Measurements from ENCODE around the gene COL16A1. TPM values are rescaled to one million over a fixed set of nuclear protein-coding genes. Genes with fewer than 3 reads are reported as not detected.

COL16A1 gene
- total RNA-seq, 1 donor = 0.10 TPM

DNA sequence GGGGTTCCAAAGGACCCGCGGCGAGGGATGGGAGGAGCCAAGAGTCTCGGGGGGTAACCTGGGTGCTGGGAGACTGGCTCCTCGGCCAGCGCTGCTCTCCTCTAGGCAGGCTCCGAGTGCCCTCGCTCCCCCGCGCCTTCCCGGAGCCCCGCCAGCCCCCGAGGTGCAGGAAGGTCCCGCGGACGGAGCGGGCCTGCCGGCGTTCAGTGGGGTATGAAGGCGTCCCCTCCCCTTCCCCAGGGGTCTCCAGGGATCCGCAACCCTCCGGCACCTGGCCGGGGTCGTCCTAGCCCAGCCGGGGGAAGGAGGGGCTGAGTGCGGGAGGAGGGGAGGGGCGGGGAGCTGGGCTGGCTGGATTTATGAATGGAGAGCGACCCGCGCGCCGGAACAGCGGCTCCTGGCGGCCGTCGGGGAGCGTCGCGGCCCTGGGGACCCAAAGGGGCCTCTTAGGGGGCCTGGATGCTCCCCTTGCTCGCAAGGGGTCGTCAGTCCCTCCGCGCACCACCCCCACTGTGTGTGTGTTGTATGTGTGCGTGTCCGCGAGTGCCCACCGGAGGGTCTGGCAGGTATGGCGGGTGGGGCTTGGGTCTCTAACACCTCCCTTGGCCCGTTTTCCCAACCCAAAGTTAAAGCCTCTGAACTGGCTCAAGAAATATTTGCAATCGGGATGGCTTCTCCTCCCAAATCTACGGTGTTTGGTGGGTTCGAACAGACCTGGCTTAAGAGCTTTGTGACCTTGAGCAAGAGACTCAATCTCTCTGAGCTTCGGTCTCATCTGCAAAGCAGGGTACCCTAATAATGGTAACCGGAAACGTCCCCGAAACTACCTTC is 85.7 kb downstream of the COL16A1 start:
- Histone ChIP-seq H3K9me3 (ENCODE audit: low read depth, low read length) (no peaks in the 10 kb centered on the region), H3K4me1 (ENCODE audit: insufficient read depth, low read length) (peaks cover 5% of the 10 kb centered on the region), H3K27me3 (ENCODE audit: insufficient read depth, low read length) (peaks cover 21% of the 10 kb centered on the region), H3K4me3 (ENCODE audit: low read length) (no peak overlapping the region)

DNA sequence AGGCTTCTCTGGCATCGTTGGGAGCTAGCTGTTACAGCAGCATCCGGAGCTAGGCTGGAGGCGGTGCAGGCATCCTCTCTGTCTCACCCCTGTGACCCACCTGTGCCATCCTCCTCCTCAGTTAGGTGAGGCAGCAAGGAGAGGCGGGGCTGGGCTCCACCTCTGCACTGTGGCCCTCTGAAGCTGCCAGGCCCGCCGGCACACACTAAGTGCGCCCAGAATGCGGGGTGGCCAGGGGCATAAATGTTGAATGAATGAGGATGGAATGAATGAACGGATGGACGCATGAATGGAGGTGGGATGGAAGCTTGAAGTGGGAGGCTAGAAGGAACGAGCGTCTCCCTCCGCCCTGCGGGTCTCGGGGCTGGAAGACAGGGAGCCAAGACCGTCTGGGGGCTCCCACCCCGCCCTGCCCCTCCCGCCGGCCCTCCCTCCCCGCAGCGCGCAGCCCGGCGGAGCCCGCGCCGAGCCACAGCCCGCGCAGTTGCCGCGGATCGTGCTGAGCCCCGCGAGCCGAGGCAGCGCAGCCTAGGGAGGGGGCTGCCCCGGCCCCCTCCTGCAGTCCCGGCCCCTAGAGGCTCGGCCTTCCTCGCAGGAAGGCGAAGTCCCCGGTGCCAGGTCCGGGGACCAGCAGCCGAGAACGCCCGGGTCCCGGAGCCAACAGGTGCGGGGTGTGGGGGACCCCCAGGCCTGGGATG is 86.5 kb downstream of the COL16A1 start, which contains the start of gene HCRTR1:
Gene HCRTR1, plus strand, starts transcription at position 472 of the 698 bp plus-strand sequence. CDS start 1,504 bp downstream, outside the sequence.
- H3K27me3 ChIP-seq (ENCODE audit: insufficient read depth, low read length) = peaks cover 21% of the 10 kb centered on the region
- no peaks in the 10 kb centered on the region for H3K9me3 ChIP-seq (ENCODE audit: low read depth, low read length)
- H3K4me3 ChIP-seq (ENCODE audit: low read length) = no peak within 1 kb of the TSS
- H3K4me1 ChIP-seq (ENCODE audit: insufficient read depth, low read length) = peaks cover 5% of the 10 kb centered on the region

DNA sequence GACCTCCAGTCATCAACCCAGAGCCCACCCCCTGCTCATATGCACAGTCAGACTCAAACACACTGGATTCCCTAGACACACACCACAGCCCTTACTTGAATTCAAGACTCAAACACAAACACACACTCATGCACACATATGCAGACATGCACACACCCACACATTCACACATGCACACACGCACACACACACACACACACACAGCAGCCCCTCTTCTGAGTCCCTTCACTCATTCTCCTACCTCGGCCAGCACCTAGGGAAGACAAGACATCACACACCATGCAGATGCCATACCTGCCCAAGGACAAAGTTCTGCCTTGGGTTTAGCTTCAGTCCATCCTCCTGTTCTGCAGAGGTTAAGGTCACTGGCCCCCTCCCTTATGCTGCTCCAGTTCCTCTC is 87.9 kb downstream of the COL16A1 start:
- Histone ChIP-seq H3K4me1 (ENCODE audit: insufficient read depth, low read length) (peaks cover 5% of the 10 kb centered on the region), H3K9me3 (ENCODE audit: low read depth, low read length) (no peaks in the 10 kb centered on the region), H3K4me3 (ENCODE audit: low read length) (no peak overlapping the region), H3K27me3 (ENCODE audit: insufficient read depth, low read length) (peaks cover 21% of the 10 kb centered on the region)

DNA sequence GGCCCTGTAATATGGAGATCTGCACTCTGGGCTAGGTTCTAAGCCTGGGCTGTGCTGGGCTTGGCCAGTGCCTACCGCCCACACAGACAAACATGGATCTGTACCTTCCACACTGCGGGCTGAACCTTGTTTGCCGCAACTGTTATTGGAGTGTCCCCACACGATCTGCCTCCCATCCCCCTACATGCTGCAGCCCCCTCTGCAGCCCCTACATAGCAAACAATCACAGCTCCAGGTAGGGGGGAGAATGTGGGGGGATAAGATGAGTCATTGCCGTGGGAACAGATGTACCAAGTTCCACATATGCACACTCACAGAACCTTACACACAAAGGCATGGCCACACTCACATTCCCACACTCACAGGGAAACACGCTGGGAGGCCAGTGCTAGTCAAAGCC is 88.4 kb downstream of the COL16A1 start:
- Histone ChIP-seq H3K27me3 (ENCODE audit: insufficient read depth, low read length) (peaks cover 21% of the 10 kb centered on the region), H3K4me1 (ENCODE audit: insufficient read depth, low read length) (peaks cover 5% of the 10 kb centered on the region), H3K4me3 (ENCODE audit: low read length) (no peak overlapping the region), H3K9me3 (ENCODE audit: low read depth, low read length) (no peaks in the 10 kb centered on the region)

DNA sequence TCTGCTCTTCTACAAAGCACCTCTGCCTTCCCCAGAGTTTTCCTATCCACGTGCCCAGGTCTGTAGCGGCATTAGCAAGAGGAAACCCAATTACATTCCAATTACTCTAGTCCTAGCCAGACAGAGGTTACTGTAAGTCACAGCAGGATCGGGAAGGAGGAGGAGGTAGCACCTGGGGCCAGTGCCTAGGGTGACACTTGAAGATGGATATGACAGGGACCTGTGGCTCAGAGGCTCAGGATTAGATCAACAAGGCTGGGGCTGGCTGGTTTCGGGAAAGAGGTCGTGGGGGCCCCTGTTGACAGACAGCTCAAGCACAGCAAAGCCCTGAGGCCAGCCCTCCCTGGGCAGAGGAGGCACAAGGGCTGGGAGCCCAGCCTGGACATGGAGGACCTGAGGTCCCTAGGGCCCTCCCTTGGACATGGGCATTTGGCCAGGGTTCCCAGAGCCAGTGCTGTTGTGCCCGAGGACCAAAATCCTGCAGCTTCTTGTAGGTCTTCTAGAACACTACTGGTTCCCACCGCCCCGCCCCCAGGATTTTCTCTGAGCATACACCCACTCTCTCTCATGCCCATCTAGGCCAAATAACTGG is 89.3 kb downstream of the COL16A1 start:
- Histone ChIP-seq H3K27me3 (ENCODE audit: insufficient read depth, low read length) (peaks cover 21% of the 10 kb centered on the region), H3K4me3 (ENCODE audit: low read length) (no peak overlapping the region), H3K9me3 (ENCODE audit: low read depth, low read length) (no peaks in the 10 kb centered on the region), H3K4me1 (ENCODE audit: insufficient read depth, low read length) (peaks cover 5% of the 10 kb centered on the region)

DNA sequence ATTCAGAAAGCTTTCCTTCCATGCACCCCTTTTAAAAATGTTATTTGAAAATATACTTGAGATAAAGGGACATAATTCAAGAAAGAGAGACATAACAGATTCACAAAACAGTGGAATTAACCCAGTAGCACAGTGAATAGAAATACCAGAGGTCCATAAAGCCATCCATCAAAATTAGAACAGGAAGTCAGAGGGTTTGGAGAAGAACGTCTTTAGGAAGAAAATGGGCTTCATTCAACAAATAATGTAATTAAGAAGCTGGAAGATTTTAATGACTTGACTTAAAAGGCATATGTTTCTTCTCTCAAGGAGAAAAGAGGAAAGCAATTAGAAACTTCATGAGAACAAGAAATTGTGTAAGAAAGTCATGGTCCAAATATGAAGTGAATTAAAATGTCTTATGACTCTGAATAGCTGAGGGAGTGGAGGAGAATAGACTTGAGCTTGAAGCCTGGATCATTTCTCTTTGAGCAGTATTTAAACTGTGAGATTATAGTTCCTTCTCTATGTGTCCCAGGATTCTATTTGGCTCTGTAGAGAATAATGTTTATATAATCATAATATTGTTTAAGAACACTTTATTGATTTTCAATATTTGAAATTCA is 94.2 kb downstream of the COL16A1 start:
- Histone ChIP-seq H3K9me3 (ENCODE audit: low read depth, low read length) (no peaks in the 10 kb centered on the region), H3K4me1 (ENCODE audit: insufficient read depth, low read length) (peaks cover 8% of the 10 kb centered on the region), H3K27me3 (ENCODE audit: insufficient read depth, low read length) (no peaks in the 10 kb centered on the region), H3K4me3 (ENCODE audit: low read length) (no peak overlapping the region)

DNA sequence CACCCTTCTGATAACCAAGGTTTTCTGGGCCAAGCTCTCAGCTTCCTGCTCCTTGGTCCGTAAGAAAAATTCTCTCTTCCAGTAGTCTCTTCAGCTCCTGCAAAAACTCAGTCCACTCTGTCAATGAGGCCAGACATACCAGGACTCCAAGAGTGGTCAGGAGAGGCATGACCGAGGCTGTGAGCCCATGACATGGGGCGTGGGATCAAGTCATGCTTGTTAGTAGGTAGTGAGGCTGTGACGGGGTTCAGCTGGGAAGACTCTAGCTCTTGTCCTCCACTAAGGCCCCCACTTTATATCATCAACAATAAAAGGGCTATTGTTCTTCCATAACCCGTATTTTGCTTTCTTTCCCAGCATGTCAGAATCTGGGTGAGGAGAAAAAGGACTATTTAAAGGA is 96.5 kb downstream of the COL16A1 start:
- peaks cover 8% of the 10 kb centered on the region for H3K4me1 ChIP-seq (ENCODE audit: insufficient read depth, low read length)
- H3K4me3 ChIP-seq (ENCODE audit: low read length) = no peak overlapping the region
- no peaks in the 10 kb centered on the region for H3K9me3 ChIP-seq (ENCODE audit: low read depth, low read length)
- H3K27me3 ChIP-seq (ENCODE audit: insufficient read depth, low read length) = no peaks in the 10 kb centered on the region

DNA sequence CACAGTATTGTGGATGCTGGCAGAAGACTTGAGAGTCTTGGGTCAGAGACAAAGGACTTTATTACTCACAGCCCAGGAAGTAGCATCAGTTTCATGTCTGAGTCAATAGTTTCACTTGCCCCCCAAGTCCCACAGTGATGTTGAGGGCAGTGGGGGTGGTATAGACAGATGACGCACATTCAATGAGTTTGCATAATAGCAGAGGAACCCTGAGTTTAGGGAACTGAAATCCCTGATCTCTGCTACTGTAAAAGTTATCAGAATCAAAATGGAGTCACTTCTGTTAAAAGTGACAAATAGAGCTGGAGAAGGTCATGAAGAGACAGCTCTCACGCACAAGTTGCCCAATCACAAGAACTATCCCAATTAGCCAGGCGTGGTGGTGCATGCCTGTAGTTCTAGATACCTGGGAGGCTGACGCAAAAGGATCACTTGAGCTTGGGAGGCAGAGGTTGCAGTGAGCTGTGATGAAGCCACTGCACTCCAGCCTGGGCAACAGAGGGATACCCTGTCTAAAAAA is 97.8 kb downstream of the COL16A1 start:
- H3K4me3 ChIP-seq (ENCODE audit: low read length) = no peak overlapping the region
- H3K9me3 ChIP-seq (ENCODE audit: low read depth, low read length) = no peaks in the 10 kb centered on the region

More for the DNA sequence above, 97.8 kb downstream of the COL16A1 start:
- no peaks in the 10 kb centered on the region for H3K27me3 ChIP-seq (ENCODE audit: insufficient read depth, low read length)
- peaks cover 8% of the 10 kb centered on the region for H3K4me1 ChIP-seq (ENCODE audit: insufficient read depth, low read length)

Other genes with a start within 250 kb of the COL16A1 start
- not detected for gene TINAGL1, start 127.5 kb downstream of the COL16A1 start, total RNA-seq
- gene HCRTR1, start 86.3 kb downstream of the COL16A1 start, total RNA-seq = not detected
- 34.2 TPM for gene PEF1, start 59.1 kb downstream of the COL16A1 start, total RNA-seq
- gene ADGRB2, start 60.3 kb upstream of the COL16A1 start, total RNA-seq = 0.73 TPM
- 3.4 TPM for gene SPOCD1, start 112.0 kb upstream of the COL16A1 start, total RNA-seq
- 729 TPM for gene PTP4A2, start 234.4 kb upstream of the COL16A1 start, total RNA-seq

Data from mononuclear cell (primary cell).